WERI-Rb-1 (cell line): ENCODE measurements around the gene DMPK.

Source experiments
- DNase-seq: peaks from one replicate; pipeline ENCODE4 v3.0.0-alpha.2; 2020
- H3K27ac ChIP-seq: fragments of 250-450 bp; sonication (Bioruptor Pico); 2 replicates; pipeline ENCODE4 v1.5.1; 2020; ENCODE audit warnings: mild to moderate bottlenecking, moderate library complexity
- H3K27me3 ChIP-seq: fragments of 250-450 bp; sonication (Bioruptor Pico); 2 replicates; pipeline ENCODE4 v1.5.1; 2021; ENCODE audit warnings: mild to moderate bottlenecking, low read depth, moderate library complexity; ENCODE audit not compliant: insufficient read depth, severe bottlenecking
- H3K36me3 ChIP-seq: fragments of 250-450 bp; sonication (Bioruptor Pico); 2 replicates; pipeline ENCODE4 v1.5.1; 2020; ENCODE audit warnings: mild to moderate bottlenecking, moderate library complexity
- H3K4me3 ChIP-seq: 2 replicates; pipeline ENCODE4 v1.5.1; 2011; ENCODE audit warnings: low read depth, mild to moderate bottlenecking, control low read depth, low read length
- H3K9me3 ChIP-seq: fragments of 250-450 bp; sonication (Bioruptor Pico); 2 replicates; pipeline ENCODE4 v1.5.1; 2021; ENCODE audit warnings: mild to moderate bottlenecking, moderate library complexity; ENCODE audit not compliant: severe bottlenecking
- TF ChIP-seq, protein P1 (sequence below): IDR thresholded peaks from 2 replicates; pipeline ENCODE4 v1.5.1; 2011; ENCODE audit warnings: low read depth, mild to moderate bottlenecking, control low read depth, inconsistent platforms, low read length

The DMPK gene, protein sequence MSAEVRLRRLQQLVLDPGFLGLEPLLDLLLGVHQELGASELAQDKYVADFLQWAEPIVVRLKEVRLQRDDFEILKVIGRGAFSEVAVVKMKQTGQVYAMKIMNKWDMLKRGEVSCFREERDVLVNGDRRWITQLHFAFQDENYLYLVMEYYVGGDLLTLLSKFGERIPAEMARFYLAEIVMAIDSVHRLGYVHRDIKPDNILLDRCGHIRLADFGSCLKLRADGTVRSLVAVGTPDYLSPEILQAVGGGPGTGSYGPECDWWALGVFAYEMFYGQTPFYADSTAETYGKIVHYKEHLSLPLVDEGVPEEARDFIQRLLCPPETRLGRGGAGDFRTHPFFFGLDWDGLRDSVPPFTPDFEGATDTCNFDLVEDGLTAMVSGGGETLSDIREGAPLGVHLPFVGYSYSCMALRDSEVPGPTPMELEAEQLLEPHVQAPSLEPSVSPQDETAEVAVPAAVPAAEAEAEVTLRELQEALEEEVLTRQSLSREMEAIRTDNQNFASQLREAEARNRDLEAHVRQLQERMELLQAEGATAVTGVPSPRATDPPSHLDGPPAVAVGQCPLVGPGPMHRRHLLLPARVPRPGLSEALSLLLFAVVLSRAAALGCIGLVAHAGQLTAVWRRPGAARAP

DNA sequence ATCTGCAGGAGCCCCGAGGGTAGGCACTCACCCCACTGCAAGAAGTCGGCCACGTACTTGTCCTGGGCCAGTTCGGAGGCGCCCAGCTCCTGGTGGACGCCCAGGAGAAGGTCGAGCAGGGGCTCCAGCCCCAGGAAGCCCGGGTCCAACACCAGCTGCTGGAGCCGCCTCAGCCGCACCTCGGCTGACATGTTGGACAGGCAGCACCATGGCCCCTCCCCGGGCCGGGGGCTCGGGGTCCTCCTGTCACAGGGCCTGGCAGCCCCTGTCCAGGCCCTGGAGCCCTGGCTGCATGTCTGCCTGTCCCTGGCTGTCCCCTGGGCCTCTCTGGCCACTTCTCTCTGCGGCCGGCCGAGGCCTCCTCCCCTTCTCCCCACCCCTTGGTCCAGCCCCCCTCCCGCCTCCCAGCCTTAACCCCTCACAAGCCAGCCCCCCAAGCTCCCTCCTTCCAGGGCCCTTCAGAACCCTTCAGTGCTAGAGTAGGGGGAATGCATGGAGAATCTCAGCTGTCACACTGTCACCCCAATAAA lies at the start of gene DMPK:
Gene DMPK, minus strand, starts transcription at position 329 of the 530 bp plus-strand sequence. Its CDS starts 138 bp downstream, at position 191.
- DNase-seq = peak; percentile 14
- Histone ChIP-seq H3K4me3 (peak within 1 kb of the TSS; percentile 19; the same call in 1 of the 2 replicates), H3K27ac (no peak within 1 kb of the TSS), H3K27me3 (no peaks in the 10 kb centered on the region), H3K36me3 (peaks cover 23% of the 10 kb centered on the region), H3K9me3 (no peaks in the 10 kb centered on the region)
- TF ChIP-seq, protein P1, sequence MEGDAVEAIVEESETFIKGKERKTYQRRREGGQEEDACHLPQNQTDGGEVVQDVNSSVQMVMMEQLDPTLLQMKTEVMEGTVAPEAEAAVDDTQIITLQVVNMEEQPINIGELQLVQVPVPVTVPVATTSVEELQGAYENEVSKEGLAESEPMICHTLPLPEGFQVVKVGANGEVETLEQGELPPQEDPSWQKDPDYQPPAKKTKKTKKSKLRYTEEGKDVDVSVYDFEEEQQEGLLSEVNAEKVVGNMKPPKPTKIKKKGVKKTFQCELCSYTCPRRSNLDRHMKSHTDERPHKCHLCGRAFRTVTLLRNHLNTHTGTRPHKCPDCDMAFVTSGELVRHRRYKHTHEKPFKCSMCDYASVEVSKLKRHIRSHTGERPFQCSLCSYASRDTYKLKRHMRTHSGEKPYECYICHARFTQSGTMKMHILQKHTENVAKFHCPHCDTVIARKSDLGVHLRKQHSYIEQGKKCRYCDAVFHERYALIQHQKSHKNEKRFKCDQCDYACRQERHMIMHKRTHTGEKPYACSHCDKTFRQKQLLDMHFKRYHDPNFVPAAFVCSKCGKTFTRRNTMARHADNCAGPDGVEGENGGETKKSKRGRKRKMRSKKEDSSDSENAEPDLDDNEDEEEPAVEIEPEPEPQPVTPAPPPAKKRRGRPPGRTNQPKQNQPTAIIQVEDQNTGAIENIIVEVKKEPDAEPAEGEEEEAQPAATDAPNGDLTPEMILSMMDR = no peak

DNA sequence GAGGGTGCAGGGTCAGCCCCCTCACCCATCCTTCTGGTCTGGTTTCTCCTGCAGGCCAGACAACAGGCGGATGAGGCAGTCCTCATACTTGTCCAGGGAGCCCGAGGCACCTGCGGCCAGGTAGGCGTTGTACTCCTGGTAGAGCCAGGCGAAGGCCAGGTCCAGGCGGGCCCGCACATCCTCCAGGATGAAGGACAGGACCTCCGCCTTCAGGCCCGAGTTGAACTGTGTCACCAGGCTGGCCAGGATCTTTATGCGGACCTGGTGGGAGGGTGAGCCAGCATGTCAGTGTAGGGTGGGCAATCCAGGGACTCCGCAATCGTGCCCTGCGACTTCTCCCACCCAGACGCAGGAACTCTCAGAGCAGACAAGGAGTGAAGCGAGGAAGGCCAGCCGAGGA lies 46.7 kb upstream of the DMPK start:
- no peak overlapping the region for H3K27ac ChIP-seq
- H3K27me3 ChIP-seq = no peaks in the 10 kb centered on the region
- TF ChIP-seq, protein P1 = no peak
- no peak for DNase-seq
- no peak overlapping the region for H3K4me3 ChIP-seq
- H3K9me3 ChIP-seq = no peaks in the 10 kb centered on the region
- peaks cover 79% of the 10 kb centered on the region for H3K36me3 ChIP-seq

DNA sequence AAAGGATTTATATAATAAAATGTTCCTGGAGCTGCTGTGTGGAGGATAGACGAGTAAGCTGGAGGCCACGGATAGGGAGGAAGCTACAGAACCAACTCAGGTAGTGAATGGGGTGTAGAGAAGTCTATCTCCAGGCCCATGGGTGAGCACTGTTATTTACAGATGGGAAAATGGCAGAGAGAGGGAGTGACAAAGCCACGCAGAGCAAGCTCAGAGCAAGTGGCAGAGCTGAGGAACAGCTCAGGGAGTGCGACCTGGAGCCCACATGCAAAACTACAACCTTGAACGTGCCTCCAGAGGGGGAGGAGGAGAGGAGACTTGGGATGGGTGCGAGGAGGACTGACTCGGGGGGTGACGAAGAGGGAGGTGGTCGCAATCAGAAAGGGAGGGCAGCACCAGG lies 46.2 kb upstream of the DMPK start:
- Histone ChIP-seq H3K27ac (no peak overlapping the region), H3K36me3 (peaks cover 76% of the 10 kb centered on the region), H3K27me3 (no peaks in the 10 kb centered on the region), H3K4me3 (no peak overlapping the region), H3K9me3 (no peaks in the 10 kb centered on the region)
- TF ChIP-seq, protein P1 = no peak
- DNase-seq = no peak

DNA sequence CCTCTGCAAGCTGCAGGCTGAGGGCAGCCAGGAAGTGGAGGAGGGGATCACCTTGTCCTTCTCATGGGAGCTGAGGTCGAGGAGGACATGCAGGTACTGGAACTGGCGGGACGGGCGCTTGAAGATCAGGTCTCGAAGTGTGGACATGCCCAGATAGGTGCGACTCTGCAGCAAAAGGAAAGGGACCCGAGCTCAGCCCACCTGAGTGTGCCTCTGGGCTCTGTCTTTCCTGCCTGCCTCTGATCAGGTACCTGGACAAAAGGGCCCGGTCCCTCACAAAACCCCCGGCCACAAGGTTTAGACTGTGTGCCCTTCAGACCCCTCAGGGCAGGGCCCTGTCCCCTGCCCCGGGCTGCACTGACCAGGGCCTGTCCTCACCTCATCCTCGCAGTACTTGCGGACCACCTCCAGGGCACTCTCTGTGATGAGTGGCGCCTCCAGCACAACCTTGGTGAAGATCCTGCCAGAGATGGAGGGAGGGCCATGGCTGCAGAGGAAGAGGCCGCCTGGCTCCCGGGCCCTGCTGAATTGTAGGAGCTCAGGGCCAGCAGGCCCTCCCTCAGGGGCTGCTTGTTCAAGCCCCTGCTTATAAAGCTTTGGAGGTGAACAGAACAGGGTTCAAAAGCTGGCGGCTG lies 45.3 kb upstream of the DMPK start:
- no peak for DNase-seq
- Histone ChIP-seq H3K4me3 (no peak overlapping the region), H3K27ac (no peak overlapping the region; the same call in 1 of the 2 replicates), H3K27me3 (no peaks in the 10 kb centered on the region), H3K9me3 (no peaks in the 10 kb centered on the region), H3K36me3 (peaks cover 81% of the 10 kb centered on the region)
- TF ChIP-seq, protein P1 = no peak

DNA sequence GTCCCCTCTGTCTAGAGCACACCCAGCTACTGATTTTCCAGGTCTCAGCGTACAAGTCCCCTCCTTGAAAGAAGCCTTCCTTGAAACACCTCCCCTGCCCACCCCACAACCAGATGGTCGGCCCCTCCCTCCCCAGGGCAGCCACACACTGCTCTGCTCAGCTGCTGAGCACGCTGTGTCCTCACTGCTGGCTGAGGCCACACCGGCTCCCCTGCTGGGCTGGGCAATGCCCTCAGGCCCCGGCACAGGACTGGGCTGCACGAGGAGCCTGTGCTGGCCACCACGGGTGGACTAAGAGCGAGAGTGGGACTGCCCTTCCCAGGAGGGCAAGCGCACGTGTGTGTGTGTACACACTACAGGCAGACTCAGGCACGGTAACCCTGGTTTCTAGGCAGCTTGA lies 44.6 kb upstream of the DMPK start:
- Histone ChIP-seq H3K4me3 (no peak overlapping the region), H3K36me3 (peaks cover 77% of the 10 kb centered on the region), H3K27ac (peak overlapping the region; percentile 56), H3K27me3 (no peaks in the 10 kb centered on the region), H3K9me3 (no peaks in the 10 kb centered on the region)
- DNase-seq = peak; percentile 75
- TF ChIP-seq, protein P1 = no peak
